ENCODE data around the gene RNF130.

DNA sequence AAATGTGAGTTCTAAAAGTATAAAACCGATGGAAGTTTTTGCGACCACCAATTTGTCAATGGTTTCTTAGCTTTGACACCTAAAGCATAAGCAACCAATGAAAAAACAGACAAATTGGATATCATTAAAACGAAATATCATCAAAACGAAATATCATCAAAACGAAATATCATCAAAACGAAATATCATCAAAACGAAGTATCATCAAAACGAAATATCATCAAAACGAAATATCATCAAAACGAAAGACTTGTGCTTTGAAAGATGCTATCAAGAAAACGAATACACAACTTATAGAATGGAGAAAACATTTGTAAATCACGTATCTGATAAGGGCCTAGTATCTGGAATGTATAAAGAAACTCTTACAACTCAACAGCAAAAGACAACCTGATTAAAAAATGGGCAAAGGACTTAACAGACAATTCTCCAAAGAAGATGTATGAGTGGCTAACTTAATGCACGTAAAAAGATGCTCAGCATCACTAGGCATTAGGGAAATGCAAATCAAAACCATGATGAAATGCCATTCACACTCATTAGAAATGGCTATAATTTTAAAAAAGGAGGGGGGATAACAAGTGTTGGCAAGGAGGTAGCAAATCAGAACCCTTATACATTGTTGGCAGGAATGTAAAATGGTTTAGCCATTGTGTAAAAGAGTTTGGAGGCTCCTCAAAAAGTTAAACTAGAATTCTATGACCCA, 134.4 kb downstream of the RNF130 start:
- no peak for TF ChIP-seq GATA2 (IDR thresholded peaks at IDR 0.05; ENCODE audit: low read depth, low read length)
- no peak for TF ChIP-seq GATA3 (IDR thresholded peaks at IDR 0.05; ENCODE audit: low read depth, low read length)

Measured in SH-SY5Y (cell line).